Mesendoderm (in vitro differentiated cells): Measurements from ENCODE around the gene WDR49.

Source experiments
- DNase-seq: peaks from one replicate; pipeline ENCODE4 v3.0.0; 2013
- H2AK5ac ChIP-seq: 2 replicates; pipeline ENCODE4 v1.6.1; 2013; ENCODE audit warnings: low read length, inconsistent platforms
- H2BK120ac ChIP-seq: 2 replicates; pipeline ENCODE4 v1.6.1; 2013; ENCODE audit warnings: low read depth, mild to moderate bottlenecking, low read length, moderate library complexity, mixed read lengths
- H2BK15ac ChIP-seq: replicated peaks from 2 replicates; pipeline ENCODE4 v1.6.1; 2013; ENCODE audit warnings: low read depth, mild to moderate bottlenecking, moderate library complexity
- H2BK5ac ChIP-seq: 2 replicates; pipeline ENCODE4 v1.6.1; 2013; ENCODE audit warnings: low read length, inconsistent platforms
- H3K18ac ChIP-seq: 2 replicates; pipeline ENCODE4 v1.6.1; 2013; ENCODE audit warnings: mild to moderate bottlenecking, low read length, mixed read lengths
- H3K23ac ChIP-seq: one replicate; pipeline ENCODE4 v1.6.1; 2013; ENCODE audit warnings: low read length
- H3K27ac ChIP-seq: 2 replicates; pipeline ENCODE4 v1.5.1; 2013; ENCODE audit warnings: low read depth, mild to moderate bottlenecking, inconsistent platforms, low read length, moderate library complexity
- H3K27me3 ChIP-seq: 2 replicates; pipeline ENCODE4 v1.6.1; 2013; ENCODE audit warnings: low read length, control low read depth, mild to moderate bottlenecking, inconsistent platforms; ENCODE audit not compliant: insufficient read depth, poor library complexity
- H3K36me3 ChIP-seq: 2 replicates; pipeline ENCODE4 v1.6.1; 2013; ENCODE audit warnings: low read length, inconsistent platforms; ENCODE audit not compliant: control insufficient read depth, insufficient read depth
- H3K4ac ChIP-seq: one replicate; pipeline ENCODE4 v1.6.1; 2013; ENCODE audit warnings: low read depth, mild to moderate bottlenecking, low read length, moderate library complexity
- H3K4me1 ChIP-seq: 2 replicates; pipeline ENCODE4 v1.6.1; 2013; ENCODE audit warnings: low read depth, low read length, inconsistent platforms; ENCODE audit not compliant: control insufficient read depth
- H3K4me2 ChIP-seq: 2 replicates; pipeline ENCODE4 v1.6.1; 2013; ENCODE audit warnings: low read length
- H3K4me3 ChIP-seq: 2 replicates; pipeline ENCODE4 v1.5.1; 2013; ENCODE audit warnings: mild to moderate bottlenecking, low read length
- H3K56ac ChIP-seq: one replicate; pipeline ENCODE4 v1.6.1; 2013; ENCODE audit warnings: low read length
- H3K79me1 ChIP-seq: 2 replicates; pipeline ENCODE4 v1.6.1; 2013; ENCODE audit warnings: low read length, inconsistent platforms
- H3K79me2 ChIP-seq: 2 replicates; pipeline ENCODE4 v1.6.1; 2013; ENCODE audit warnings: mild to moderate bottlenecking, low read length; ENCODE audit not compliant: control insufficient read depth, insufficient read depth
- H3K9ac ChIP-seq: 2 replicates; pipeline ENCODE4 v1.6.1; 2013; ENCODE audit warnings: low read length, inconsistent platforms
- H4K5ac ChIP-seq: one replicate; pipeline ENCODE4 v1.6.1; 2013; ENCODE audit warnings: low read length
- H4K8ac ChIP-seq: one replicate; pipeline ENCODE4 v1.6.1; 2013; ENCODE audit warnings: low read depth, mild to moderate bottlenecking, control low read depth, low read length, moderate library complexity
- WGBS: extraction: QIAGEN DNeasy Blood & Tissue Kit; methylation state at CpG from one replicate; pipeline ENCODE4 v1.1.7; 2013; ENCODE audit warnings: low lambda C conversion rate, missing lambda C conversion rate; ENCODE audit not compliant: insufficient coverage; ENCODE audit errors: extremely low coverage; 5-methylcytosine and 5-hydroxymethylcytosine counted together

WDR49 gene

DNA sequence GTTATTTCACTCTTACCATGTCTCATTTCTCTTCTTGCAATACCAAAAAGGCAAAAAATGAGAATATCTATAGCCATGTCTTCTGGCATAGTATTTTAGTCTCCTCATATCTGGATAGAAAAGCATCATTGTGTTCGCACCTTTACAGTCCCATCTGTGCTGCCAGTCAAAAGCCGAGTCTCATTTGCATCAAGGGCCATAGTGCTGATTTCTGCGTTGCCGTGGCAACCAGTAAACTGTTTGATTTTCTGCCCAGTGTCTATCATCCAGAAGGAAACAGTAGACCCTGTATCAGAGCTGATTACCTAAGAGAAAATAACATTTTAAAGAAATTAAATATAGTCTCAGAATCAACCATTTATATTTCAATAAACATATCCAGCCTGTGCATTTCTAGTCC lies 93.8 kb downstream of the WDR49 start:
- no peaks in the 10 kb centered on the region for H3K4me1 ChIP-seq
- H3K56ac ChIP-seq, result no peak overlapping the region
- H3K4me2 ChIP-seq, result no peak overlapping the region
- no peak overlapping the region for H2AK5ac ChIP-seq
- WGBS, result no CpG with 5 or more reads among the region's 4 CpGs
- no peak overlapping the region for H4K8ac ChIP-seq
- no peak overlapping the region for H3K4me3 ChIP-seq
- no peak overlapping the region for H4K5ac ChIP-seq
- no peak overlapping the region for H3K4ac ChIP-seq
- no peaks in the 10 kb centered on the region for H3K79me2 ChIP-seq
- H3K79me1 ChIP-seq, result no peaks in the 10 kb centered on the region
- DNase-seq, result peak; percentile 23
- H3K27ac ChIP-seq, result no peak overlapping the region
- H3K23ac ChIP-seq, result no peak overlapping the region
- no peak overlapping the region for H3K9ac ChIP-seq
- H2BK5ac ChIP-seq, result no peak overlapping the region
- no peaks in the 10 kb centered on the region for H3K36me3 ChIP-seq
- H3K27me3 ChIP-seq, result no peaks in the 10 kb centered on the region
- no peak overlapping the region for H2BK15ac ChIP-seq
- H3K18ac ChIP-seq, result no peak overlapping the region
- no peak overlapping the region for H2BK120ac ChIP-seq

DNA sequence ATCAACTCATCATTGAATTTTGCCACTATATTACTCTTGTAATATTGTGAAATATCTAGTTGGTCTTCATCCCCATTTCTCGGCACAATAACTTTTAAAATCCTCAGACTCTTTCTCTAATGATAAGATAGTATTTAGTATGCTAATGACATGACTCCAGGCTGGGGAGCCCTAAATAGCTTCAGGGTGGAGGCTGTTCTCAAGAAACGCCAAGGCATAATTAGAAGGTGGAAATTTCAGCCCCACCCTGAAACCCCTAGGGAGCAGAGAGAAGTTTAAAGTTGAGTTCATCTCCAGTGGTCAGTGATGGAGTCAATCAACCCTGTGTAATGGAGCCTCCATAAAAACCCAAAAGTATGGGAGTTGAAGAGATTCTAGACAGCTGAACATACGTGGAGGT lies 98.8 kb downstream of the WDR49 start:
- no peak overlapping the region for H2BK120ac ChIP-seq
- H3K27me3 ChIP-seq, result no peaks in the 10 kb centered on the region
- no peak overlapping the region for H2AK5ac ChIP-seq
- H3K27ac ChIP-seq, result no peak overlapping the region
- H3K4me1 ChIP-seq, result no peaks in the 10 kb centered on the region
- H3K56ac ChIP-seq, result no peak overlapping the region
- no peak overlapping the region for H3K9ac ChIP-seq
- H3K4ac ChIP-seq, result no peak overlapping the region
- no peaks in the 10 kb centered on the region for H3K79me1 ChIP-seq
- no peak overlapping the region for H3K4me3 ChIP-seq
- H2BK15ac ChIP-seq, result no peak overlapping the region
- H4K5ac ChIP-seq, result no peak overlapping the region
- no peaks in the 10 kb centered on the region for H3K36me3 ChIP-seq
- H3K18ac ChIP-seq, result no peak overlapping the region
- H3K79me2 ChIP-seq, result no peaks in the 10 kb centered on the region
- no peak overlapping the region for H3K4me2 ChIP-seq
- H4K8ac ChIP-seq, result no peak overlapping the region
- peak; percentile 6 for DNase-seq
- H3K23ac ChIP-seq, result no peak overlapping the region
- H2BK5ac ChIP-seq, result no peak overlapping the region
- no CpG with 5 or more reads among the region's 3 CpGs for WGBS

DNA sequence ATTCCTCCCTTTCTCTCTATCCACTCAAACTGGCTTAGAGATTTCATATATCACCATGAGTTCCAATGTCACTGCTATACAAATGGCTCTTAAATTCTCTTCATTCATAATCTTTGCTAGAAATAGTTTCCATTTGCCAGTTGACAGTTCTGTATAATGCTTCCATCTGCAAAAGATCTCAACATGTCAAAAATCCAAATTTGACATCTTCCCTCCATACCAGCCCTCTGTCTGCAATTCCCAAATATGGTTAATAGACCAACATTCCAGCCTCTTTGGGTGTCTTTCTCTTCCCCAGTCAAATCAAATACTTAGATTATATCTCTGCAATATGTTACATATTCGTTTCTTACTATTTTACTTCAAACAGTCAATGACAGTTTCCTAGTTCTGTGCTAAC lies 115.7 kb downstream of the WDR49 start:
- no CpG with 5 or more reads among the region's 1 CpG for WGBS
- Histone ChIP-seq H3K23ac (no peak overlapping the region), H3K4me2 (no peak overlapping the region), H3K18ac (no peak overlapping the region), H3K56ac (no peak overlapping the region), H2BK15ac (no peak overlapping the region), H4K8ac (no peak overlapping the region), H3K27me3 (no peaks in the 10 kb centered on the region), H2BK120ac (no peak overlapping the region), H2AK5ac (no peak overlapping the region), H3K27ac (no peak overlapping the region), H3K36me3 (no peaks in the 10 kb centered on the region), H3K79me1 (no peaks in the 10 kb centered on the region), H4K5ac (no peak overlapping the region), H3K9ac (no peak overlapping the region), H3K4me3 (no peak overlapping the region), H2BK5ac (no peak overlapping the region), H3K4me1 (no peaks in the 10 kb centered on the region), H3K79me2 (no peaks in the 10 kb centered on the region), H3K4ac (no peak overlapping the region)
- DNase-seq, result no peak

DNA sequence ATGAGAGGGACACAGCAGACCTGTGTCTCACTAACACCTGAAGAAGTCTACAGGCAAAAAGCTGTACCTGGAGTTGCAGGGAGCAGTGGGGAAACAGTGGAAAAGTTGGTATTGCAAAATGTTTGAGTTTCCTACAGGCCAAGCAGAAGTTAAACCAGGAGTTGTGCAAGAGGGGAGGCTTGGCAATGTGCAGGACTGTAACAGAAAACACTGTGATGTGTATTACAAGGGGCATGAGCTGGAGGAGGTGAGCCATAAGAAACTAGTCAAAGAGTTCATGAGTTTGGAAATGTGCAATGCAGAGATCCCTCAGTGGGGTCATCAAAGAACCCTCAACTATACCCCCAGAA lies 132.8 kb downstream of the WDR49 start:
- Histone ChIP-seq H3K79me2 (no peaks in the 10 kb centered on the region), H4K8ac (no peak overlapping the region), H3K4me1 (no peaks in the 10 kb centered on the region), H3K23ac (no peak overlapping the region), H3K4ac (no peak overlapping the region), H3K79me1 (no peaks in the 10 kb centered on the region), H3K56ac (no peak overlapping the region), H3K18ac (peak overlapping the region; percentile 12), H2AK5ac (no peak overlapping the region), H3K4me3 (no peak overlapping the region), H3K27me3 (no peaks in the 10 kb centered on the region), H2BK120ac (peak overlapping the region; percentile 51), H2BK5ac (no peak overlapping the region), H3K27ac (no peak overlapping the region), H2BK15ac (no peak overlapping the region), H3K9ac (no peak overlapping the region), H3K36me3 (no peaks in the 10 kb centered on the region), H3K4me2 (no peak overlapping the region), H4K5ac (no peak overlapping the region)
- DNase-seq, result no peak

DNA sequence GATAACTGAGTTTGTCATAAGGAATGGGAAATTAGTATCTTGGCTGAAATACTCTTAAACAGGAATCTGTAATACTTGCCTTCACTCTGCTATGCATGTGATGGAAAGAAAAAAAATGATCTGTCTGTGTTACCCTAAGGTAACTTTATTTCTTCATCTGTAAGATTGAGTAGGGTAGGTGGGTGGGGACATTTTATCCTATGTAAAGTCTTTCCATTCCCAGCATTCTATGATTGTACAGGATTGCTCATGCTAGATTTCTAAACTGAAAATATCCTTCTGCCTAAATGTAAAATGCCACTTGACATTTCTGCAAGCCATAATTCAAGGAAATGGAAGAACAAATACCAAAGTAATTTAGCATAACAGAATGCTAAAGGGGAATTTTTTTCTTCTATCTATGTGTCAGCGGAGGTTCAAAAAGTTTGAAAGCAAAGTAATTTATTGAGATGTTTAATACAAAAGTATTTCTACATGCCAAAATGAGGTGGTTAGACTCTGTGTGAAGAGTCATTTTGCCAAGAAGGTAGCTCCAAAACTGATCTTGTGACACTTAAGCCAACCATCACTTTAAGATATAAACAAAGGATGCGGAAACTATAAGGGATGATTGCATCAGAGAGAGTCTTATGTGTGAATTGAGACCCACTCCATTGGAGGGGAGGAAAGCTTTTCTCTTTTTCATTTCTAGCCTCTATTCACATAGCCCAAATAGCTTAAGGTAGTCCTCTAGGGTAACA lies 133.3 kb downstream of the WDR49 start:
- no peaks in the 10 kb centered on the region for H3K79me2 ChIP-seq
- H3K27ac ChIP-seq, result no peak overlapping the region
- no peak overlapping the region for H4K5ac ChIP-seq
- no peak overlapping the region for H3K4me2 ChIP-seq
- WGBS, result no CpG with 5 or more reads among the region's 2 CpGs
- H3K9ac ChIP-seq, result no peak overlapping the region
- H3K4me1 ChIP-seq, result no peaks in the 10 kb centered on the region
- no peak overlapping the region for H2AK5ac ChIP-seq
- H3K4me3 ChIP-seq, result no peak overlapping the region
- no peaks in the 10 kb centered on the region for H3K36me3 ChIP-seq
- DNase-seq, result peak; percentile 9
- no peaks in the 10 kb centered on the region for H3K27me3 ChIP-seq
- no peak overlapping the region for H2BK120ac ChIP-seq
- H3K56ac ChIP-seq, result no peak overlapping the region
- H3K18ac ChIP-seq, result no peak overlapping the region
- H3K79me1 ChIP-seq, result no peaks in the 10 kb centered on the region
- no peak overlapping the region for H3K23ac ChIP-seq
- H2BK15ac ChIP-seq, result no peak overlapping the region
- H2BK5ac ChIP-seq, result no peak overlapping the region
- no peak overlapping the region for H3K4ac ChIP-seq
- H4K8ac ChIP-seq, result no peak overlapping the region

DNA sequence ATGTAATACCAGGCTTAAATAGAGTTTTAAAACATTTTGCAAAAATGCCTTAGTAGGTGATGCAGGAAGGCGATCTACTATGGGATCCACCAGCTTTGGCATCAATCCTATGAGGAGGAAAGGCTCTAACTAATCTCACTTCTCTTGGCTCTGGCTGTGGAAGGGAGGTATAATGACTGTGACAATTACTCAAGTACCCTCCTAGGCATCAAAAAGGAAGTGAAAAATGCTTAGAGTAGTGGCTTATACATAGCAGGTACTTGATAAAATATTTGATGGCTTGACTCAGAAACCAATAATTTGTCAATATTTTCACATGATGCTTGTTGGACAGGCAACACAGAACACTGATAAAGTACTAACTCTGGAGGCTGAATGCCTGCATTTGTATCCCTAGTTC lies 145.8 kb downstream of the WDR49 start:
- no CpG with 5 or more reads among the region's 1 CpG for WGBS
- Histone ChIP-seq H3K79me2 (no peaks in the 10 kb centered on the region), H3K23ac (no peak overlapping the region), H3K4me2 (no peak overlapping the region), H3K56ac (no peak overlapping the region), H2AK5ac (no peak overlapping the region), H3K4ac (no peak overlapping the region), H4K5ac (no peak overlapping the region), H3K27me3 (no peaks in the 10 kb centered on the region), H3K9ac (no peak overlapping the region), H3K27ac (no peak overlapping the region), H2BK15ac (no peak overlapping the region), H3K4me3 (no peak overlapping the region), H3K18ac (no peak overlapping the region), H2BK5ac (no peak overlapping the region), H4K8ac (no peak overlapping the region), H3K79me1 (no peaks in the 10 kb centered on the region), H2BK120ac (no peak overlapping the region), H3K36me3 (no peaks in the 10 kb centered on the region), H3K4me1 (no peaks in the 10 kb centered on the region)
- DNase-seq, result no peak
